GM12878 (cell line): ENCODE measurements around the gene PRKCQ.

Experiments used
- CTCF ChIP-seq, 3 experiments: IDR thresholded peaks in 2 of 3; conservative IDR thresholded peaks in 1 of 3; 2 replicates each; pipeline ENCODE4 v1.5.1; 2011; ENCODE audit warnings: low read depth in 3 of 3, low read length in 3 of 3, mild to moderate bottlenecking in 3 of 3, control low read depth in 2 of 3, moderate library complexity in 2 of 3, inconsistent platforms in 1 of 3, mixed read lengths in 1 of 3; ENCODE audit not compliant: control insufficient read depth in 2 of 3, insufficient read depth in 1 of 3; ENCODE audit errors: extremely low read depth in 1 of 3
- ZNF274 ChIP-seq: IDR thresholded peaks from one replicate; pipeline ENCODE4 v1.8.0; 2011; ENCODE audit not compliant: insufficient read length, insufficient read depth

GRCh38 chr10:6602026-6602699, 22.1 kb upstream of the PRKCQ start:
- TF ChIP-seq ZNF274 = no peak
- no peak for TF ChIP-seq CTCF (IDR thresholded peaks at IDR 0.05 in 2 of 3, conservative IDR thresholded peaks at IDR 0.05 in 1 of 3; ENCODE audit: control insufficient read depth in 2 of 3, extremely low read depth in 1 of 3, insufficient read depth in 1 of 3, low read depth in 3 of 3, low read length in 3 of 3)
